Urinary bladder (tissue), 2 donors: ENCODE data around the gene RNF141. TPM values are rescaled to one million over a fixed set of nuclear protein-coding genes. Genes with fewer than 3 reads are reported as not detected.

Source experiments
- polyA plus RNA-seq: library from polyadenylated mRNA; stranded (reverse); fragments of 200-250 nt; gene quantifications from one replicate; pipeline ENCODE4 v1.2.3, GENCODE V29; 2013
- total RNA-seq: library from RNA; depleted of rRNA; stranded (reverse); fragments of >200 nt; gene quantifications from one replicate; pipeline ENCODE4 v1.2.3, GENCODE V29; 2014
- donor health status: healthy.

RNF141 gene
- total and polyA plus RNA-seq, 2 donors = 16.4 to 52.0 TPM

Other genes with a start within 250 kb of the RNF141 start
- gene SBF2, start 247.0 kb downstream of the RNF141 start, total RNA-seq = 114 TPM
- 27.8 TPM for gene SBF2, start 247.0 kb downstream of the RNF141 start, polyA plus RNA-seq
- 28.2 TPM for gene ADM, start 236.1 kb downstream of the RNF141 start, total RNA-seq
- 47.2 TPM for gene ADM, start 236.1 kb downstream of the RNF141 start, polyA plus RNA-seq
- 5.2 TPM for gene AMPD3, start 85.9 kb downstream of the RNF141 start, total RNA-seq
- gene AMPD3, start 85.9 kb downstream of the RNF141 start, polyA plus RNA-seq = 2.4 TPM
- 141 TPM for gene LYVE1, start 27.5 kb upstream of the RNF141 start, total RNA-seq
- gene LYVE1, start 27.5 kb upstream of the RNF141 start, polyA plus RNA-seq = 99.9 TPM
- gene IRAG1, start 152.6 kb upstream of the RNF141 start, total RNA-seq = 60.1 TPM
- 75.9 TPM for gene IRAG1, start 152.6 kb upstream of the RNF141 start, polyA plus RNA-seq
- gene CTR9, start 210.1 kb upstream of the RNF141 start, total RNA-seq = 38.3 TPM
- gene CTR9, start 210.1 kb upstream of the RNF141 start, polyA plus RNA-seq = 18.9 TPM